HepG2 (cell line): ENCODE measurements around the gene GLDN. TPM values are rescaled to one million over a fixed set of nuclear protein-coding genes. Genes with fewer than 3 reads are reported as not detected.

Source experiments
- ATAC-seq: fragments of 200-7000 bp; cut with Tn5 transposase; 3 replicates; pipeline ENCODE4 v1.9.1; 2020; ENCODE audit warnings: mild to moderate bottlenecking, moderate library complexity
- BruUV-seq: library from RNA; stranded (reverse); fragments of 400-500 nt; replicated peaks from 2 replicates; lab custom pipeline; 2021; lab: Mats Ljungman, UMichigan
- CTCF ChIA-PET: fragments of 300-600 bp; formaldehyde crosslinking; extraction: SDS; loops from one replicate; lab custom pipeline; 2021; ENCODE audit warnings: low total read pairs, inconsistent platforms, low intra/inter-chr PET ratio; lab: Yijun Ruan, JAX
- POLR2A ChIA-PET: fragments of 350-600 bp; sonication (Branson Sonifier 250); formaldehyde crosslinking; loops from one replicate; lab custom pipeline; 2020; ENCODE audit warnings: antibody characterized with exemption, inconsistent platforms; lab: Yijun Ruan, JAX
- DNase-seq: peaks from one replicate; pipeline ENCODE4 v3.0.0-alpha.2; 2015; ENCODE audit warnings: low spot score
- FAIRE-seq: peaks from 3 replicates; lab custom pipeline; 2011; peaks lifted over from hg19 to GRCh38; lab: Jason Lieb, UNC
- H2AFZ ChIP-seq: one replicate; pipeline ENCODE4 v1.6.1; 2011; ENCODE audit warnings: low read length, inconsistent platforms
- H3K27ac ChIP-seq: fragments of 300-600 bp; 3 replicates; pipeline ENCODE4 v1.8.0; 2011; ENCODE audit warnings: mixed run types, mild to moderate bottlenecking, mixed read lengths, low read length, inconsistent platforms; ENCODE audit not compliant: insufficient read depth; ENCODE audit errors: extremely low read length
- H3K27me3 ChIP-seq, 2 experiments: fragments of 200-600 bp in 1 of 2; 2 replicates in 1 of 2; 3 replicates in 1 of 2; pipeline versions ENCODE4 v1.6.0 to v1.8.0; 2011; ENCODE audit warnings: low read length in 2 of 2, mild to moderate bottlenecking in 2 of 2, moderate library complexity in 2 of 2, inconsistent platforms in 1 of 2; ENCODE audit not compliant: insufficient read depth in 2 of 2, control insufficient read depth in 1 of 2
- H3K36me3 ChIP-seq, 2 experiments: fragments of 200-600 bp in 1 of 2; replicated peaks in 1 of 2; 2 replicates in 1 of 2; 3 replicates in 1 of 2; pipeline versions ENCODE4 v1.5.1 to v1.8.0; 2011; ENCODE audit warnings: low read length in 2 of 2, inconsistent platforms in 1 of 2; ENCODE audit not compliant: insufficient read depth in 2 of 2, control insufficient read depth in 1 of 2
- H3K4me1 ChIP-seq: 2 replicates; pipeline ENCODE4 v1.5.1; 2012; ENCODE audit warnings: low read length, inconsistent platforms; ENCODE audit not compliant: insufficient read depth
- H3K4me2 ChIP-seq: 2 replicates; pipeline ENCODE4 v1.6.0; 2011; ENCODE audit warnings: low read depth, low read length, inconsistent platforms
- H3K4me3 ChIP-seq, 3 experiments: fragments of 200-600 bp in 1 of 3; sonication (generic), shearing (Covaris generic) in 1 of 3; replicated peaks in 1 of 3; 2 replicates each; pipeline ENCODE4 v1.5.1; 2011 to 2016; ENCODE audit warnings: low read length in 3 of 3, inconsistent platforms in 2 of 3, low read depth in 2 of 3, mild to moderate bottlenecking in 2 of 3, control low read depth in 1 of 3, mixed read lengths in 1 of 3; ENCODE audit not compliant: insufficient read depth in 1 of 3
- H3K79me2 ChIP-seq: one replicate; pipeline ENCODE4 v1.6.1; 2011; ENCODE audit warnings: low read length, inconsistent platforms; ENCODE audit not compliant: insufficient read depth
- H3K9ac ChIP-seq: 2 replicates; pipeline ENCODE4 v1.6.0; 2011; ENCODE audit warnings: mild to moderate bottlenecking, low read depth, low read length, inconsistent platforms; ENCODE audit not compliant: insufficient read depth
- H3K9me3 ChIP-seq: 2 replicates; pipeline ENCODE4 v1.5.1; 2012; ENCODE audit warnings: mild to moderate bottlenecking, low read length
- H4K20me1 ChIP-seq: 2 replicates; pipeline ENCODE4 v1.6.0; 2011; ENCODE audit warnings: inconsistent platforms, mild to moderate bottlenecking, low read length, moderate library complexity; ENCODE audit not compliant: insufficient read depth
- IRF9 ChIP-seq: sonication (generic); formaldehyde crosslinking; IDR thresholded peaks from 2 replicates; pipeline ENCODE4 v1.8.0; 2022; ENCODE audit warnings: missing genetic modification reagents, mild to moderate bottlenecking, borderline replicate concordance
- MAFF ChIP-seq: IDR thresholded peaks from 2 replicates; pipeline ENCODE4 v1.6.1; 2011; ENCODE audit warnings: low read depth, low read length, improper control_type of control experiment
- MAFK ChIP-seq, 2 experiments: IDR thresholded peaks in 1 of 2; conservative IDR thresholded peaks in 1 of 2; 2 replicates each; pipeline ENCODE4 v1.6.1; 2011; ENCODE audit warnings: improper control_type of control experiment in 2 of 2, low read length in 2 of 2
- MTF2 ChIP-seq: sonication (generic); formaldehyde crosslinking; IDR thresholded peaks from 2 replicates; pipeline ENCODE4 v1.5.0; 2020; ENCODE audit warnings: missing genetic modification reagents, borderline replicate concordance
- TRAFD1 ChIP-seq: sonication (generic); formaldehyde crosslinking; IDR thresholded peaks from 2 replicates; pipeline ENCODE4 v1.5.1; 2020; ENCODE audit warnings: missing genetic modification reagents, mild to moderate bottlenecking, borderline replicate concordance
- ZNF326 ChIP-seq: sonication (generic); formaldehyde crosslinking; IDR thresholded peaks from 2 replicates; pipeline ENCODE4 v1.4.0; 2020; ENCODE audit warnings: missing genetic modification reagents, borderline replicate concordance
- ZSCAN12 ChIP-seq: sonication (generic); formaldehyde crosslinking; IDR thresholded peaks from 2 replicates; pipeline ENCODE4 v1.9.0; 2021; ENCODE audit warnings: mild to moderate bottlenecking, missing genetic modification reagents
- WGBS: methylation state at CpG from one replicate; pipeline ENCODE4 v1.1.6; 2017; ENCODE audit warnings: low lambda C conversion rate; 5-methylcytosine and 5-hydroxymethylcytosine counted together
- in situ Hi-C: cut with HindIII; loops from 2 replicates; pipeline ENCODE4 v1.10.0; 2017; ENCODE audit warnings: low pct_unique_long_range_greater_than_20kb; ENCODE audit not compliant: extremely low pct_ligation_motif_present
- intact Hi-C: fragments of 100-400 bp; cut with micrococcal nuclease; formaldehyde crosslinking; loops from one replicate; pipeline ENCODE4 v1.10.0; 2022; ENCODE audit not compliant: unreplicated experiment
- polyA plus RNA-seq, 8 experiments: library from polyadenylated mRNA; depleted of rRNA in 3 of 8; stranded (reverse) in 7 of 8; unstranded in 1 of 8; fragments of >200 nt; fragmentation: Illumina TruSeq in 4 of 8; extraction: Trizol in 4 of 8; gene quantifications; 2 replicates each; pipeline versions ENCODE4 v1.2.1 to v1.2.3, GENCODE V29; 2011 to 2016; ENCODE audit warnings: low read depth in 4 of 8, missing spikeins in 1 of 8, mixed read lengths in 1 of 8; ENCODE audit not compliant: insufficient read depth in 1 of 8
- total RNA-seq, 5 experiments: library from RNA; depleted of rRNA; stranded (reverse); fragments of >200 nt; fragmentation: Illumina TruSeq; extraction: Trizol; gene quantifications; 2 replicates each; pipeline ENCODE4 v1.2.3, GENCODE V29; 2016; ENCODE audit warnings: low read depth in 1 of 5

The GLDN gene
- total and polyA plus RNA-seq, 2 of the 13 experiments (the other 11 are each of a cell fraction or from before 2014, with no cell fraction given): 0.86 to 1.0 TPM

- no peak for TF ChIP-seq IRF9
Observed at GRCh38 chr15:51390241-51390965, 48.9 kb downstream of the GLDN start (continued).

GRCh38 chr15:51390966-51391422, 49.5 kb downstream of the GLDN start:
- FAIRE-seq (no peak), DNase-seq (no peak), ATAC-seq (no peak)
- no peak overlapping the region for H3K27ac ChIP-seq
- BruUV-seq: no TSS peak
- in situ Hi-C loops (no loop called here), intact Hi-C loops (no loop called here)
- no peaks in the 10 kb centered on the region for H3K4me1 ChIP-seq
- no peaks in the 10 kb centered on the region for H4K20me1 ChIP-seq
- H3K4me2 ChIP-seq: no peak overlapping the region
- CTCF ChIA-PET: no interaction called here
- H3K36me3 ChIP-seq: no peaks in the 10 kb centered on the region
- H3K9ac ChIP-seq: no peak overlapping the region
- no peak overlapping the region for H2AFZ ChIP-seq
- no peaks in the 10 kb centered on the region for H3K79me2 ChIP-seq
- H3K4me3 ChIP-seq: no peak overlapping the region
- POLR2A ChIA-PET: no interaction called here
- TF ChIP-seq MTF2 (CRISPR knock-in tag) (no peak), ZNF326 (CRISPR knock-in tag) (no peak), MAFK (conservative IDR thresholded peaks at IDR 0.05 in 1 of 2, IDR thresholded peaks at IDR 0.05 in 1 of 2; ENCODE audit: low read length in 2 of 2) (peak in 1 of 2 experiments; percentile 64; a peak in 3 of 4 replicates), TRAFD1 (no peak), MAFF (0 out of 2 replicates have a peak, but pooled peaks have one; percentile 37), ZSCAN12 (no peak)
- H3K9me3 ChIP-seq: no peaks in the 10 kb centered on the region
- WGBS: 48% methylated on average over 5 of the region's 5 CpGs
- peaks cover 0 to 9% of the 10 kb centered on the region in 2 experiments; a peak in 2 of 5 replicates for H3K27me3 ChIP-seq
